NCI-H69 (cell line): ENCODE measurements around the gene NUP93.
"Not testable (repeated sequence)": the region's sequence is repeated elsewhere in the genome, so short reads cannot be mapped to it uniquely, and the experiment has no call there.

Source experiments
- DNase-seq: peaks from one replicate; lab custom pipeline; 2025; lab: John Stamatoyannopoulos, UW

The NUP93 gene

GRCh38 chr16:56709443-56710040, 20.4 kb upstream of the NUP93 start:
- no peak for DNase-seq

GRCh38 chr16:56710181-56710737, 19.7 kb upstream of the NUP93 start:
- DNase-seq: no peak

GRCh38 chr16:56711862-56712261, 18.1 kb upstream of the NUP93 start:
- DNase-seq: no peak

- no peak for DNase-seq
Observed at GRCh38 chr16:56713794-56714193, 16.1 kb upstream of the NUP93 start.

- DNase-seq: no peak
Observed at GRCh38 chr16:56715126-56715525, 14.8 kb upstream of the NUP93 start.

- peak; percentile 68 for DNase-seq
Observed at GRCh38 chr16:56716761-56717160, 13.2 kb upstream of the NUP93 start.

GRCh38 chr16:56717532-56717931, 12.4 kb upstream of the NUP93 start:
- not testable (repeated sequence) for DNase-seq

- no peak for DNase-seq
Observed at GRCh38 chr16:56722200-56722842, 7.6 kb upstream of the NUP93 start.

- DNase-seq: no peak
Observed at GRCh38 chr16:56724191-56724590, 5.7 kb upstream of the NUP93 start.

- no peak for DNase-seq
Observed at GRCh38 chr16:56726283-56726682, 3.6 kb upstream of the NUP93 start.

- no peak for DNase-seq
Observed at GRCh38 chr16:56726926-56727325, 3.0 kb upstream of the NUP93 start.

GRCh38 chr16:56728027-56728426, 1.9 kb upstream of the NUP93 start:
- no peak for DNase-seq

- DNase-seq: peak; percentile 70
Observed at GRCh38 chr16:56728980-56729734, 772 bp upstream of the NUP93 start.

- no peak for DNase-seq
Observed at GRCh38 chr16:56732366-56732765, 2.4 kb downstream of the NUP93 start.

GRCh38 chr16:56732832-56733231, 2.9 kb downstream of the NUP93 start:
- no peak for DNase-seq

- DNase-seq: no peak
Observed at GRCh38 chr16:56734429-56734828, 4.5 kb downstream of the NUP93 start.

- DNase-seq: no peak
Observed at GRCh38 chr16:56736476-56736875, 6.5 kb downstream of the NUP93 start.

GRCh38 chr16:56737539-56737938, 7.6 kb downstream of the NUP93 start:
- DNase-seq: no peak

GRCh38 chr16:56738221-56738620, 8.3 kb downstream of the NUP93 start:
- no peak for DNase-seq

- DNase-seq: not testable (repeated sequence)
Observed at GRCh38 chr16:56739378-56739777, 9.4 kb downstream of the NUP93 start.

GRCh38 chr16:56741399-56741798, 11.5 kb downstream of the NUP93 start:
- DNase-seq: no peak

GRCh38 chr16:56742030-56742984, 12.4 kb downstream of the NUP93 start:
- no peak for DNase-seq
